CD4-positive, alpha-beta T cell (primary cell): ENCODE measurements around the gene SV2C. TPM values are rescaled to one million over a fixed set of nuclear protein-coding genes. Genes with fewer than 3 reads are reported as not detected.

Source experiments
- ATAC-seq: fragments of 200-7000 bp; cut with Tn5 transposase; one replicate; pipeline ENCODE4 v1.10.0; 2022; ENCODE audit warnings: mild to moderate bottlenecking; ENCODE audit not compliant: poor library complexity
- CTCF ChIA-PET: fragments of 350-600 bp; sonication (Branson Sonifier 250); formaldehyde crosslinking; loops from one replicate; lab custom pipeline; 2021; ENCODE audit warnings: antibody characterized with exemption, inconsistent platforms; lab: Charles Lee
- POLR2A ChIA-PET: fragments of 350-600 bp; sonication (Branson Sonifier 250); formaldehyde crosslinking; loops from one replicate; lab custom pipeline; 2021; ENCODE audit warnings: antibody characterized with exemption, inconsistent platforms; lab: Charles Lee
- DNase-seq, 14 experiments: peaks; one replicate each; pipeline ENCODE4 v3.0.0-alpha.2; 2013 to 2020; ENCODE audit warnings: mixed read lengths in 2 of 14
- H3K27ac ChIP-seq, 2 donors: one replicate each; pipeline versions ENCODE4 v1.5.1 to v1.7.0; 2013; ENCODE audit warnings: low read length in 2 of 2, low read depth in 1 of 2, mild to moderate bottlenecking in 1 of 2
- H3K27me3 ChIP-seq, 2 experiments: 1 replicate in 1 of 2; 2 replicates in 1 of 2; pipeline versions ENCODE4 v1.6.1 to v1.7.0; 2013; ENCODE audit warnings: low read length in 2 of 2, control low read depth in 1 of 2, mild to moderate bottlenecking in 1 of 2, moderate library complexity in 1 of 2; ENCODE audit not compliant: insufficient read depth in 2 of 2, control insufficient read depth in 1 of 2
- H3K36me3 ChIP-seq: one replicate; pipeline ENCODE4 v1.6.1; 2013; ENCODE audit warnings: low read length, control low read depth; ENCODE audit not compliant: insufficient read depth
- H3K4me1 ChIP-seq: one replicate; pipeline ENCODE4 v1.6.1; 2013; ENCODE audit warnings: low read length, control low read depth; ENCODE audit not compliant: insufficient read depth
- H3K4me3 ChIP-seq: one replicate; pipeline ENCODE4 v1.5.1; 2013; ENCODE audit warnings: mild to moderate bottlenecking, low read length, moderate library complexity
- H3K9me3 ChIP-seq, 2 experiments: 1 replicate in 1 of 2; 2 replicates in 1 of 2; pipeline versions ENCODE4 v1.6.1 to v1.7.0; 2013; ENCODE audit warnings: low read length in 2 of 2, mild to moderate bottlenecking in 2 of 2, control low read depth in 1 of 2, moderate library complexity in 1 of 2; ENCODE audit not compliant: control insufficient read depth in 1 of 2, insufficient read depth in 1 of 2
- H3K27ac Mint-ChIP-seq: one replicate; pipeline ENCODE4 v1.8.0; 2020; ENCODE audit warnings: mixed read lengths
- H3K27me3 Mint-ChIP-seq: one replicate; pipeline ENCODE4 v1.8.0; 2021; ENCODE audit warnings: mixed read lengths
- H3K36me3 Mint-ChIP-seq: one replicate; pipeline ENCODE4 v1.8.0; 2021; ENCODE audit warnings: low read depth, mixed read lengths
- H3K4me1 Mint-ChIP-seq: one replicate; pipeline ENCODE4 v1.8.0; 2021; ENCODE audit warnings: low read depth, mixed read lengths
- H3K4me3 Mint-ChIP-seq: one replicate; pipeline ENCODE4 v1.8.0; 2020; ENCODE audit warnings: mild to moderate bottlenecking, mixed read lengths
- H3K9me3 Mint-ChIP-seq: one replicate; pipeline ENCODE4 v1.8.0; 2020; ENCODE audit warnings: mixed read lengths
- intact Hi-C, 2 experiments: fragments of 100-400 bp; cut with DNase I in 1 of 2; cut with micrococcal nuclease in 1 of 2; formaldehyde crosslinking; loops; one replicate each; pipeline versions ENCODE4 v1.15.1 to v1.9.0; 2023 to 2025; cut with DNase I, micrococcal nuclease
- total RNA-seq, 174 experiments: library from RNA in 2 of 174; stranded (reverse) in 2 of 174; gene quantifications; one replicate each; pipeline ENCODE4 v1.2.3 and lab custom pipeline; 2021 to 2026
- TF ChIP-seq, protein P1 (sequence below): fragments of 200-600 bp; IDR thresholded peaks from one replicate; pipeline ENCODE4 v1.8.0; 2022; ENCODE audit warnings: antibody characterized with exemption, mild to moderate bottlenecking

SV2C gene
- total RNA-seq, 2 experiments from 2014 or later: 0.03 to 0.08 TPM

DNA sequence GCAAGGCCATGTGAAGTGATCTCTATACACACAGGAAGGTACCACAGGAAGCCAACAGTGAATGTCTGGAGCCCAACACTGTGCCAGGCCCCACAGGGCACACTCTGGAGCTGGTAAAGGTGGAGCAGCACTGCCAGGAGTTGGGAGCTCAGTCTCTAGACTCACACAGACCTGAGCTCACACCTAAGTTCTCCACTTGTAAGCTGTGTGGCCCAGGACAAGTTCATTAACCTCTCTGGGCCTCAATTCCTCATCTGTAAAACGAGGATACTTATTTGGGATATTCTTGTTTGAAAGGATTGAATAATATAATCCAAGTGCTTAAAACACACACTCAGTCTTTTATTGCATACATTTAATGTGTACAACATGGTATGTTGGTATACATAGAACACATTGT, 259.3 kb downstream of the SV2C start:
- Histone ChIP-seq H3K9me3 (no peaks in the 10 kb centered on the region), H3K4me3 (no peak overlapping the region), H3K27ac (no peak overlapping the region), H3K27me3 (no peaks in the 10 kb centered on the region), H3K4me1 (peaks cover 22% of the 10 kb centered on the region), H3K36me3 (no peaks in the 10 kb centered on the region)
- ATAC-seq (no peak), DNase-seq (no peak)
- POLR2A ChIA-PET: interaction anchor here (1.0 kb wide), 1 partner anchor 60 kb away, joined by 5 read pairs; the partner anchor contains the start of gene IQGAP2
- no peaks in the 10 kb centered on the region for H3K9me3 Mint-ChIP-seq
- no peak overlapping the region for H3K27ac Mint-ChIP-seq
- CTCF ChIA-PET: no interaction called here
- peaks cover 23% of the 10 kb centered on the region for H3K4me1 Mint-ChIP-seq
- no peaks in the 10 kb centered on the region for H3K27me3 Mint-ChIP-seq
- intact Hi-C loops: no loop called here
- no peaks in the 10 kb centered on the region for H3K36me3 Mint-ChIP-seq
- TF ChIP-seq, protein P1, sequence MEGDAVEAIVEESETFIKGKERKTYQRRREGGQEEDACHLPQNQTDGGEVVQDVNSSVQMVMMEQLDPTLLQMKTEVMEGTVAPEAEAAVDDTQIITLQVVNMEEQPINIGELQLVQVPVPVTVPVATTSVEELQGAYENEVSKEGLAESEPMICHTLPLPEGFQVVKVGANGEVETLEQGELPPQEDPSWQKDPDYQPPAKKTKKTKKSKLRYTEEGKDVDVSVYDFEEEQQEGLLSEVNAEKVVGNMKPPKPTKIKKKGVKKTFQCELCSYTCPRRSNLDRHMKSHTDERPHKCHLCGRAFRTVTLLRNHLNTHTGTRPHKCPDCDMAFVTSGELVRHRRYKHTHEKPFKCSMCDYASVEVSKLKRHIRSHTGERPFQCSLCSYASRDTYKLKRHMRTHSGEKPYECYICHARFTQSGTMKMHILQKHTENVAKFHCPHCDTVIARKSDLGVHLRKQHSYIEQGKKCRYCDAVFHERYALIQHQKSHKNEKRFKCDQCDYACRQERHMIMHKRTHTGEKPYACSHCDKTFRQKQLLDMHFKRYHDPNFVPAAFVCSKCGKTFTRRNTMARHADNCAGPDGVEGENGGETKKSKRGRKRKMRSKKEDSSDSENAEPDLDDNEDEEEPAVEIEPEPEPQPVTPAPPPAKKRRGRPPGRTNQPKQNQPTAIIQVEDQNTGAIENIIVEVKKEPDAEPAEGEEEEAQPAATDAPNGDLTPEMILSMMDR: no peak
- H3K4me3 Mint-ChIP-seq: no peak overlapping the region

DNA sequence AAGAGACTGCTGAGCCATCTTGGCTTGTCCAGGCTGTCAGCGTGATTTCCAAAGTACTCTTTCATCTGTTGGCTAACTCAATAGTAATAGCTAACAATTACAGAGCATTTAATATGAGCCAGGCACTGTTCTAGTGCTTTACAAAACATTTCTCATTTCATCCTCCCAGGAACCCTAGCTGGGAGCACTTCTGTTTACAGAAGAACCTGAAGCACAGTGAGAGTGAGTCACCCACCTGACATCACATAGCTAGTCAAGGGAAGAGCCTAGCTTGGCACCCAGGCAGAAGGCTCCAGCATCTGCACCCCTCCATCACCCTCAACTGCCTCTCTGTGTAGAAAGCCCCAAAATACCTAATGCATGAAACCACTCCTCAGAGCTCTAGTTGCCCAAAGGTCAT, 262.4 kb downstream of the SV2C start:
- H3K9me3 Mint-ChIP-seq: no peaks in the 10 kb centered on the region
- H3K4me1 ChIP-seq: peaks cover 12% of the 10 kb centered on the region
- H3K36me3 ChIP-seq: no peaks in the 10 kb centered on the region
- no peaks in the 10 kb centered on the region for H3K36me3 Mint-ChIP-seq
- DNase-seq: no peak
- H3K27me3 Mint-ChIP-seq: no peaks in the 10 kb centered on the region
- H3K4me3 Mint-ChIP-seq: no peak overlapping the region
- no peak overlapping the region for H3K4me3 ChIP-seq
- no peak for ATAC-seq
- intact Hi-C loops: no loop called here
- H3K9me3 ChIP-seq: no peaks in the 10 kb centered on the region
- no peak overlapping the region for H3K27ac Mint-ChIP-seq
- TF ChIP-seq, protein P1: no peak
- peaks cover 14% of the 10 kb centered on the region for H3K4me1 Mint-ChIP-seq
- H3K27ac ChIP-seq: no peak overlapping the region
- POLR2A ChIA-PET: no interaction called here
- CTCF ChIA-PET: interaction anchor here (1.0 to 1.5 kb wide), 2 partner anchors 15 to 238 kb away, joined by 3 to 5 read pairs; no protein-coding TSS in a partner anchor
- H3K27me3 ChIP-seq: no peaks in the 10 kb centered on the region

DNA sequence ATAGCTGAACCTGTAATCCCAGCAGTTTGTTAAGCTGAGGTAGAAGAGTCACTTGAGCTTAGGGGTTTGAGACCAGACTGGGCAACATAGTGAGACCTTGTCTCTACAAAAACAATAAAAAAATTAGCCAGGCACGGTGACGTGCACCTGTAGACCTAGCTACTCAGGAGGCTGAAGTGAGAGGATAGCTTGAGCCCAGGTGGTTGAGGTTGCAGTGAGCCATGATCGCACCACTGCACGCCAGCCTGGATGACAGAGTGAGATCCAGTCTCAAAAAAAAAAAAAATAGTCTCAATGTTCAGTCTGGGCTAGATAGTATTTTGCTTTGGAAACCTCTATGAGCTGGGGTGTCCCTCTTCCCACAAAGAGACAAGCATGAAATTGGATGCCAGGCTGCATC, 268.0 kb downstream of the SV2C start:
- ChIA-PET POLR2A (interaction anchor here (0.7 to 1.0 kb wide), 4 partner anchors 33 to 232 kb away, joined by 3 to 5 read pairs (median 4); partner anchors contain the start of gene IQGAP2), CTCF (interaction anchor here (1.1 to 1.5 kb wide), 2 partner anchors 13 to 43 kb away, joined by 3 read pairs; no protein-coding TSS in a partner anchor)
- no peaks in the 10 kb centered on the region for H3K36me3 Mint-ChIP-seq
- DNase-seq (no peak), ATAC-seq (no peak)
- Histone ChIP-seq H3K4me3 (no peak overlapping the region), H3K9me3 (no peaks in the 10 kb centered on the region), H3K27ac (no peak overlapping the region), H3K36me3 (no peaks in the 10 kb centered on the region), H3K4me1 (peaks cover 5% of the 10 kb centered on the region), H3K27me3 (no peaks in the 10 kb centered on the region)
- intact Hi-C loops: no loop called here
- no peak overlapping the region for H3K4me3 Mint-ChIP-seq
- TF ChIP-seq, protein P1: no peak
- no peaks in the 10 kb centered on the region for H3K4me1 Mint-ChIP-seq
- no peak overlapping the region for H3K27ac Mint-ChIP-seq
- no peaks in the 10 kb centered on the region for H3K27me3 Mint-ChIP-seq
- no peaks in the 10 kb centered on the region for H3K9me3 Mint-ChIP-seq
